IPS-NIHi11 (cell line): Measurements from ENCODE around the gene HOXA6.

Experiments used
- DNase-seq: peaks from one replicate; pipeline ENCODE4 v3.0.0; 2012; ENCODE audit warnings: mixed read lengths, low spot score

Gene HOXA6

GRCh38 chr7:27121684-27122076 is 25.9 kb downstream of the HOXA6 start:
- DNase-seq = no peak

GRCh38 chr7:27119412-27119911 is 28.1 kb downstream of the HOXA6 start:
- DNase-seq = no peak

GRCh38 chr7:27118580-27118979 is 29.0 kb downstream of the HOXA6 start:
- DNase-seq = no peak

GRCh38 chr7:27117887-27118491 is 29.6 kb downstream of the HOXA6 start:
- no peak for DNase-seq

DNA sequence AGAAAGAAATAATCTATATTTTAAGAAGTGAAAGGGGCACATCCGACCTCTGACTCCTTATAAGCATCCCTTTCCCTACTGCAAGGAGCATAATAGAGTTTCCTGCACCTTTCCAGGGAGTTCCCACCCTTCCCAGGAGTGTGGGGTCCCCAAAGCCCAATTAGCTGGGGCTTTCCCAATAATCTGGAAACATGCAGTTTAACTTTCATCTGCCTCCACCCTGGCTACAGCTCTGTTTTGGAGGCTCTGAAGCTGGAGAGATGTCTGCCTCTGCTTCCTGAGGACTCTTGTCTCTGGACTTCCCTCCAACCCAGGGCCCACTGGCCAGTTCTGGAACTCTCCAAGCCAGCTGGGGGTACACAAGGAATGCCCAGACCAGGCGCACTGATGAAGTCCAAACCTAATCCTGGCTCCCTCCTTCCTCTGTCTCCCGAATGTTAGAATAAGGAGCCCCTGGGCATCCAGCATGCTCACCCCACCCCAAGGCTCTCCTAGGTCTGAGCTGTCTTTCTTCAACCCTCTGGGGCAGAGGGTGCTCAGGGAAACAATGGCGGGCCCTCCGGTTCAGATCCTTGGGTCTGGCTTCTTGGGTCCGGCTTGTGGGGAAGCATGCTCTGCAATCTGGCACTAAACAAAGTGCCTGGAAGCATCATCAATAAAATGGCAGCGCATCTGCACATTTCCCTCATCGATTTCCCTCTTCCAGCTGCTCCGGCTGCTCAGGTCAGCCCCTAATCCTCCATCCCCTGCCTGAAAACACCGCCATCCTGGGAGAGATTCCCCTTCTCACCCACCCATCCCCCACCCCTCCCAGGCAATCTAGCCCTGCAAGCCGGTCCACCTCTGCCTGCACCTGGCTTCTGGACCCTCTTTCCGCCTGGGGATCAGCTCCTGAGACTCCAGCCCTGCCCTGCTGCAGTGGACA is 30.4 kb downstream of the HOXA6 start:
- DNase-seq = peak; percentile 61

DNA sequence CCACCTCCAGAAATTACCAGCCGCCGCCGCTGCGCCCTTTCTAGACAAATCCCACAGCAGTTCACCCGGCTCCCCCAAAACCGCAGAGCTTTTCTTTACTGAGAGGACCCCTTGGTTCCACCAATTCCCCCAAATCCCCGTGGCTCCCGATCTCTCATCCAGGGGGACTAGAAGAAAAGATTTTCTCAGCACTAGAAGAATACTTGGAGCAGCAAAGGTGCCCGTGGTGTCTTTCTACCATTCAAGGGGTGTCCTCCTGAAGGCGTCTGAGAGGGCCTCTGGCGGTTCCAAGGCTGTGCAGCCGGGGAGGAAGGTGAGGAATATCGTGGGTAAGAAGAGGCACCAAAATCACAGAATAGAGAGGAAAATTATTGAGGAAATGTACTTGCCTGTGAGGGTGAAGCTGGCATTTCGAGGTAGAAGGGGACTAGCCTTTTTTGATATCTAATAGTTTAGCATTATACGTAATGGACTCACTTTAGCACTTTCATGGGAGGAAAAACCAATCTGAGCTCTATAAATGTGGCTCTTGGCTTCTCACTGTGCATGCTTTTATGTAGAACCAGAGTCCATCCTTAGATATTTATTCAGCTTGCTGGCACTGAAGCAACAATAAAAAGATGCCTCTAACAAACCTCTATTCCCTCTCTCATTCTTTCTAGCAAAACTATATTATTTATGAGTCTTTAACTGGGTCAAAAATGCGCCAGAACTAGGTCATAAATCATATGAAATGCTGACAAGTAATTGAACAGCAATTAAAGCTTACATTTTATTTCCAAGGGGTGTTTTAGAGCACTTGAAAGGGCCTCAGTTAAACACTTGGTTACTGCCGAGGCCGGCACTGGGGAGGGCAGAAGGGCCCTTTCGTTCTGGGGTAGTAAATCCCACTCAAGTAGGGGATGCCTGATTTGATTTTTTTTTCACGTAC is 31.3 kb downstream of the HOXA6 start:
- no peak for DNase-seq

DNA sequence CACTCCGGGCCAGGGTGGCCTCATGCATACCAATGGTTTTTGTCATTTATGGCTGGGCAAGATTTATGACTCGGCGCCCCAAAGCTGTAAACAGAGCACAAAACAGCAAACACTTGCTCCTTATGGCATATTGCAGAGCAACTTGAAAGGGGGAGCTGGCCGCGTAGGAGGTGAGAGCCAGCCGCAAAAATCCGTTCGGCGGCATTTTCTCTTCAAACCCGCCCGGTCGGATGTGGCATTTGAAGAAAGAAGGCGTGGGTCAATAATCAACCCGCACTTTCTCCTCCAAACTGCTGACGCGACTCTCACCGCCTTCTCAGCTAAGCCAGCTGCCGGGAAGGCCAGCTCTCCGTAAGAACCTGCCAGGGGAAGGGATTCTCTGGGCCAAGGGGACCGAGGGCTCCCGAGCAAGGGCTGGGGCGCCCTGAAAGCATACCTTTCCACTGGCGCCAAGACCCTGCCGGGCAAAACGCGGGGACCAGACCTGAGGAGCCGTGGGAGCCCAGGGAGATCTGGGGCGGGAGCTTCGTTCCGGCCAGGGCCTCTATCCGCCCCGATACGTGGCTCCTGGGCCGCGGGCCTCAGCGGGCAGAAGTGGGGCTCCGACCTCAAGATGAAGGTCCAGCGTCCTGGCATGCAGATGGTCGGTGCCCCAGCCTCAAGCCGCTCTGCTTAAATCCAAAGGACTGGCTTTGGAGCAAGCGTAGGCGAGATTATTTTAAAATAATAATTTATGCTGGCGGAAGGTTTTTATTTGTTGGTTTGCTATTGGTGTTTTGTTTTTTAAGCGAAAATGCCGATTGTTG is 32.1 kb downstream of the HOXA6 start:
- DNase-seq = no peak

- no peak for DNase-seq
Measured at GRCh38 chr7:27114881-27115220, 32.7 kb downstream of the HOXA6 start.

GRCh38 chr7:27113991-27114769 is 33.4 kb downstream of the HOXA6 start:
- DNase-seq = peak; percentile 64

- DNase-seq = peak; percentile 60
Measured at GRCh38 chr7:27112955-27113949, 34.3 kb downstream of the HOXA6 start.

DNA sequence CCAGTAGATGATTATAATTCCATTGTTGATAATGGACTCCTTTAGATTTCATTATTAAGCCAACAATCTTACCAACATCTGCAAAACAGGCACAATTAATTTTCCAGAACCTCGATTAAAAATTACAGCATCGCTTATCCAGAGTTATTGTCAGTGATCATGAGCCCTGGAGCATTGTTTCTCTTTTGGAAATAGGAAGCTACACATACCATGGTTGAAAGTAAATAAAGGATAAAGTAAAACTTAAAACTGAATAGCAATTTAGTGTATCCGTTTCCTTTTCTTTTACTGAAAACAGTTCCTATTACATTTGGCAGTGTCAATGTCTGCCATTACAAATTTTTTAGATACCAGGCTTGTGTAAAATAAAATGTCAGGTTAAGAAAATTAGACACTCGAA is 35.2 kb downstream of the HOXA6 start:
- DNase-seq = no peak

- DNase-seq = no peak
Measured at GRCh38 chr7:27111751-27112277, 35.8 kb downstream of the HOXA6 start.

- DNase-seq = no peak
Measured at GRCh38 chr7:27111042-27111750, 36.4 kb downstream of the HOXA6 start.

DNA sequence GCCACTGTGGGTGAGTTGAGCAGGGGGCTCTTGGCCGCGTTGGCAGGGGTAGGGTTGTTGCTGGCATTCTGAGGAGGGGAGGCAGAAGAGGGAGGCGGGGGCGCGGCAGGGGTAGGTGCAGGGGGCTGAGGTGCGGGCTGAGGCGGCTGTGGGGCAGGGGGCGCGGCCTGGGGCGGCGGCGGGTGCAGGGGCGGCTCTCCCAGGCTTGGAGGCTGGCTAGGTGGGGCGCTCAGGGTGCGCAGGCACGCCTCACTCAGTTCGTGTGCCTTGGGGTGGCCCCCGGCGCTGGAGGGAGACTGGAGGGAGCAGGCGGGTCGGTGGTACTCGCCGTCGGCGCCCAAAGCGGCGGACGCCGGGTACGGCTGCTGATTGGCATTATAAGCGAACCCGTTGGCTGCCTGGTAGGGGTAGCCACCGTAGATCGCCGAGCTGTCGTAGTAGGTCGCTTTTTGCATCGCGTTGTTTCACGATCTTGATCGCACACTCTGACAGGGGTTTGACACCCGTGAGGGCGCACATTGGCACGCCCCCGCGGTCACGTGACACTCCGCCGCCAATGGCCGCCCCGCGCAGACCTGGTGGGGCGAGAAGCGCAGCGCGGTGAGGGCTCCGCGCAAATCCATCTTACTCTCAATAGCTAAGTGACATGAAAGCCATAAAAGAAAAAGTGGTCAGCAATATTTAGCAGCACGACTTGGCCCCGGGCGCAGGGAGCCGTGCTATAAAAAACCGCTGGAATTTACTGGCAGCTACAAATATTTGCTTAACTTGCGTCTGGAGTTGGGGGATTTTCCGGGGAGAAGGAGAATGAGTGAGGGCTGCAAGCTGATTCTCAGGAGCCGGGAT is 37.2 kb downstream of the HOXA6 start:
- peak; percentile 72 for DNase-seq

- no peak for DNase-seq
Measured at GRCh38 chr7:27109466-27110185, 37.9 kb downstream of the HOXA6 start.

GRCh38 chr7:27108390-27109127 is 39.0 kb downstream of the HOXA6 start:
- DNase-seq = peak; percentile 67
